Kidney tubule cell (primary cell): ENCODE measurements around the gene FLRT1.

ENCODE experiments used
- DNase-seq: peaks from one replicate; pipeline ENCODE4 v3.0.0-alpha.2; 2018; ENCODE audit warnings: low spot score

FLRT1 gene, protein sequence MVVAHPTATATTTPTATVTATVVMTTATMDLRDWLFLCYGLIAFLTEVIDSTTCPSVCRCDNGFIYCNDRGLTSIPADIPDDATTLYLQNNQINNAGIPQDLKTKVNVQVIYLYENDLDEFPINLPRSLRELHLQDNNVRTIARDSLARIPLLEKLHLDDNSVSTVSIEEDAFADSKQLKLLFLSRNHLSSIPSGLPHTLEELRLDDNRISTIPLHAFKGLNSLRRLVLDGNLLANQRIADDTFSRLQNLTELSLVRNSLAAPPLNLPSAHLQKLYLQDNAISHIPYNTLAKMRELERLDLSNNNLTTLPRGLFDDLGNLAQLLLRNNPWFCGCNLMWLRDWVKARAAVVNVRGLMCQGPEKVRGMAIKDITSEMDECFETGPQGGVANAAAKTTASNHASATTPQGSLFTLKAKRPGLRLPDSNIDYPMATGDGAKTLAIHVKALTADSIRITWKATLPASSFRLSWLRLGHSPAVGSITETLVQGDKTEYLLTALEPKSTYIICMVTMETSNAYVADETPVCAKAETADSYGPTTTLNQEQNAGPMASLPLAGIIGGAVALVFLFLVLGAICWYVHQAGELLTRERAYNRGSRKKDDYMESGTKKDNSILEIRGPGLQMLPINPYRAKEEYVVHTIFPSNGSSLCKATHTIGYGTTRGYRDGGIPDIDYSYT

GRCh38 chr11:64035576-64035975, at the start of gene FLRT1:
Gene FLRT1 (plus strand): TSS chr11:64035931. CDS start chr11:64116268, 80,337 bp downstream.
- no peak for DNase-seq

DNA sequence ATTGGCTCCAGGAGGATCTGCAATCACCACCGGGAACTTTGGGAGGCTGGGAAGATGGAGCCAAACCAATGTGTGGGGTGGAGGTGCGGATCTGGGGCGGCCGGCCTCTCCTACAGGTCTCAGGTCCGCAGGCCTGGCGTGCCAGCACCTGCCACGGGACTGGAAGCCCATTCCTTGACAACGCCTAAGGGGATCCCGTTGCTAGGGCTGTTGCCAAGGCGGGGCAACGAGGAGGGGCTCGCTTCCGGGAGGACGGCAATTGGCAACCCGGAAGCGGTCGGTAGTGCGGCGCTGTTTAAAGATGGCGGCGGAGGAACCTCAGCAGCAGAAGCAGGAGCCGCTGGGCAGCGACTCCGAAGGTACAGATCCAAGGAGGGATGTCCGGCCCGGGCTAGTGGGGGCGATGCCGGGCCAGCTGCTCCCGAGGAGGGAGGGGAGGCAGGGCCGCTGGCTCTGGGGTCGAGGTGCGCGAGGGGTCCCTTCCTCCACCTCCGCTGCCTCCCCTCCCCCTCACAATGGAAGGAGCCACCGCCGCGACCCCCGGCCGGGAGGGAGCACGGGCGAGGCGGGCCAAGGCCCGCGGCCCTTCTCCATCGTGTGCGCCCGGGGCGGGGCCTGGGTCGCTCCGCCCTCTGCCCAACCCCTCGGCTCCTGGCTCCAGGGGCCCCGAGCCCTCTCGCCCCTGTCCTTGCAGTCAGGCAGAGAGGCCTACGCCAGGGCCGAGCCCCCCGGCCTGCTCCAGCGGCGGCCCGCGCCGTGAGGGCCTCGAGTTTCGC, 49.4 kb upstream of the FLRT1 start, which contains the start of gene OTUB1:
Gene OTUB1, plus strand, starts transcription at position 283 of the 776 bp plus-strand sequence. Its CDS starts 19 bp downstream, at position 302.
- peak; percentile 95 for DNase-seq

- DNase-seq, result no peak
These were observed 48.7 kb upstream of the FLRT1 start for GRCh38 chr11:63986932-63987513.

- DNase-seq, result no peak
These were observed 44.2 kb upstream of the FLRT1 start for GRCh38 chr11:63991558-63991957.

DNA sequence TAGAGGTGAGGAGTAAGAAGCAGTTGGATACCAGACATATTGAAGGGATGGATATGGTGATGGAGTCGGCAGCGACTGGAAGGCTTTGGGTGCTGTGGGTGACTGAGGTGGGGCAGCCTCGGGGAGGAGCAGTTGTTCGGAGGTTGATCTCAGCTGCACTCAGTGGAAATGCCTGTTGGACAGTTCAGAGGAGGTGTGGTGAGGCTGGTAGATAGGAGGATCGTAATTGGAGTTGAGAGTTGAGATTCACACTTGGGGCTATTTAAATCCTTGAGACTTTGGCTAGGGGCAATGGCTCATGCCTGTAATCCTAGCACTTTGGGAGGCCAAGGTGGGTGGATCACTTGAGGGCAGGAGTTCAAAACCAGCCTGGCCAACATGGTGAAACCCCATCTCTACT, 42.6 kb upstream of the FLRT1 start:
- no peak for DNase-seq

GRCh38 chr11:63993993-63994392, 41.7 kb upstream of the FLRT1 start:
- DNase-seq, result no peak

DNA sequence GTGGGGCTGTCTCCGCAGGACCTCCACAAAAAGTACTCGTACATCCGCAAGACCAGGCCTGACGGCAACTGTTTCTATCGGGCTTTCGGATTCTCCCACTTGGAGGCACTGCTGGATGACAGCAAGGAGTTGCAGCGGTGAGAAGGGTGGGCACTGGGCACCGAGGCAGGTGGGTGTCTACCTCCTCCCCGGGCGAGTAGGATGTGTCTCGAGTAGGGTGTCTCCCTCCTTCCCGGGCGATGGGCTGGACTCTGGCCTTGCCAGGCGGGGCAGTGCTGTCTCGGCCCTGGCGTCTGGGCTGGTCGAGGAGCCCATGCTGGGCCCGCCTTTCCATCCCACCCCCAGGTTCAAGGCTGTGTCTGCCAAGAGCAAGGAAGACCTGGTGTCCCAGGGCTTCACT, 39.2 kb upstream of the FLRT1 start:
- no peak for DNase-seq

DNA sequence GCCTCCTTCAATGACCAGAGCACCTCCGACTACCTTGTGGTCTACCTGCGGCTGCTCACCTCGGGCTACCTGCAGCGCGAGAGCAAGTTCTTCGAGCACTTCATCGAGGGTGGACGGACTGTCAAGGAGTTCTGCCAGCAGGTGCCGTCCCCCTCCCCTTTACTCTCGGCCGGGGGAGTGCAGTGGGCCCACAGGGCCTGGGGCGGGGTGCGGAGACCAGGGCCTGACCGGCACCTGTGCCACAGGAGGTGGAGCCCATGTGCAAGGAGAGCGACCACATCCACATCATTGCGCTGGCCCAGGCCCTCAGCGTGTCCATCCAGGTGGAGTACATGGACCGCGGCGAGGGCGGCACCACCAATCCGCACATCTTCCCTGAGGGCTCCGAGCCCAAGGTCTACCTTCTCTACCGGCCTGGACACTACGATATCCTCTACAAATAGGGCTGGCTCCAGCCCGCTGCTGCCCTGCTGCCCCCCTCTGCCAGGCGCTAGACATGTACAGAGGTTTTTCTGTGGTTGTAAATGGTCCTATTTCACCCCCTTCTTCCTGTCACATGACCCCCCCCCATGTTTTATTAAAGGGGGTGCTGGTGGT, 38.5 kb upstream of the FLRT1 start:
- no peak for DNase-seq

DNA sequence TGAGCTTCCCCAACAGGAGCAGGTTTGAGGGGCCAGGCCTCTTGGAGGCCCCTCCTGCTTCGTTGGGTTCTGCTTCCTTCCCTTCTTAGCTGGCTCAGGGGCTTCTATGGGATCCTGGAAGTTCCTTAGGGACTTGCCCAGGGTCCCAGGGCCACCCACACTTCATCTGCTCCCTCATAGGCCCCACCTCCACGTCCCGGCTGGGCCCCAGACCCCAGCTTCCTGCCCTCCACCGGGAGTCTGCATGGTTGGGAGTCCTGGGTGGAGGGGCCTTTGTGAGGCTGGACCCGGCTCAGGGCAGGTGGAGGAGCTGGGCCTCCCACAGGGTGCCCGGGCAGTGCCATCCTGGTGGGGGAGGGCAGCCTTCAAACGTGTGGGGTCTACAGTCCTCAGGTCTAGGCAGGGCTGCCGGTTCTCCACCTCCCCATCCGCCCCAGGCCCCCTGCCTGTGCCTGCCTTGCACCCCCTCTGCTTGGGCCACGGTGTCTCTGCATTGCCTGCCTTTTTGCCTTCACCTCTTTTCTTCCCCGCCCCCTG, 37.9 kb upstream of the FLRT1 start:
- DNase-seq, result no peak

DNA sequence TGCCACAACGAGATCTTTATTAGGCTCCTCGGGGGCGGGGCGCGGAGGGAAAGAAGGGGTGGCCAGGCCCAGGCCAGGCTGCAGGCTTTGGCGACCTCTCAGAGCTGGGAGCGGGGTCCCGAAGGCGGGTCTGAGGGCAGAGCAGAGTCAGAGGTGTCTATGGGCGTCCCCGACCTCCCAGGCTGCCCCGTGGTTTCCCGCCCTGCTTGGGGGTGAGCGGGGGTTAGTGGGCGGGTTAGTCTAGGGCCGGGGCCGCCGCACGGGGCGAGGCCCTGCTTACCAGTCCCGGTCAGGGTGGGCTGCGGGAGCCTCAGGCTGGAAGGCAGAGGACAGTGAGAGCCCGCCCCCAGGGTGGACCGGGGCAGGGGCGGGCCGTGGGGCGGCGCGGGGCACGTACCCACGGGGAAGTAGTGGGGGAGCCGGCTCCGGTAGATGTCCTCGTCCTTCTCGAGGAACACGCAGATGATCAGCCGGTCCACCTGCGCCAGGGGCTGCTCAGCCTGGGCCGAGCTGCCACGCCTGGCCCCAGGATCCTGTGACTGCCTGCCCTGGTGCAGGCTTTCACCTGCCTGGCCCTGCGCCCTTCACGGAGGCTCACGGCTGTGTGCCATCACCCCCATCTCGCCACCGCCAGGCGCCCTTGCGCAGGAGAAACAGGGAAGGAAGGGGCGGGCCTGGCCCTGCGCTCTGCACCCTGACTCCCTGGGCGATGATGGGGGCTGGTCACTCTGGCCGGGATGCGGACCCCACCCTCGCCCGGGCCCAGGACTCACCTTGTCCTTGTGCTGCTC, 37.0 kb upstream of the FLRT1 start:
- DNase-seq, result peak; percentile 35

GRCh38 chr11:63999349-64000025, 36.2 kb upstream of the FLRT1 start:
- DNase-seq, result peak; percentile 69

GRCh38 chr11:64000026-64000739, 35.5 kb upstream of the FLRT1 start:
- peak; percentile 69 for DNase-seq

- no peak for DNase-seq
These were observed 34.8 kb upstream of the FLRT1 start for GRCh38 chr11:64000740-64001483.

DNA sequence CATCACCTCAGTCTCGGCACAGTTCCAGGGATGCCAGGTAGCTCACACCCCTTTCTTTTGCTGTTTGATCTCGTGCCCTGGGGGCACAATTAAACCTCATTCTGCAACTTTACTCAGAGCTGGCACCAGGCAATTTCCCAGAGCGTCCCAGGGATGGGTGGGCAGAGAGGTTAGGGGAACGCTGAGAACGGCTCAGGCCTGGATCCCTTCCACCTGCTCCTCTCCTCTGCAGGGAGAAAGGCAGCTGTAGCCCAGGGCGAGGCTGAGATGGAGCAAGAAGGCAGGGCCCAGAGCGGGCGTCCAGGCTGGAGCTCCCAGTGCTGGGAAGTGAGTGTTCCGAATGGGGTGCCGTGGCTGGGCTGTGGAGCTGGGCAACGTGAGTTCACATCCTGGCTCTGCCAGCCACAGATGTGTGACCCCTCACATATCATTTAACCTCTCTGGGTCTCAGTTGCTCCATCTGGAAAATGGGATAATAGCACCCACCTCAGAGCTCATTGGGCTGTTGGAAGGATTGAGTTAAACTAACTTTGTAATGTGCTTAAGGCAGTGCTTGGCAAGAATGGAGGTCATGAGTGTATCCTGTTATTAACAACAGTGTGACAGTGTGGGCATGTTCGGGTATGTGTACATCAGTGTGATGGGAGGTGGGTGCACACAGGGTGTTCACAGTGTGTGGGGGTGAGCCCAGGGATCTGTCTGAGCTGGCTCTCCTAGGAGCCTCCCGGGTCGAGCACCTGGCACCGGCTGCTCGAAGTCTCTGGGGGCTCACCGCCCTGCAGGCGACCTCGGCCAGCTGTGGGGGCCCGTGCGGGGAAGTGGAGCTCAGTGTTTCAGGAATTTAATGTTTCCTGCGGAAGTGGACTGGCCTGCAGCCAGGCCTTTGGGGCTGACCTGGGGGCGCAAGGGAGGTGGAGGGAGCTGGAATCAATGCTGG, 34.0 kb upstream of the FLRT1 start:
- DNase-seq, result no peak

GRCh38 chr11:64003807-64004589, 31.7 kb upstream of the FLRT1 start:
- DNase-seq, result peak; percentile 60

- DNase-seq, result peak; percentile 28
These were observed 31.1 kb upstream of the FLRT1 start for GRCh38 chr11:64004590-64004984.

- no peak for DNase-seq
These were observed 30.0 kb upstream of the FLRT1 start for GRCh38 chr11:64005691-64006090.
